GM18505 (cell line): ENCODE data around the gene GPC4.

ENCODE experiments used
- ATAC-seq: cut with Tn5 transposase; IDR thresholded peaks from one replicate; pipeline ENCODE4 v1.9.1; 2021; ENCODE audit not compliant: unreplicated experiment
- POLR2A ChIP-seq: IDR thresholded peaks from 4 replicates; pipeline ENCODE4 v1.6.1; 2011; ENCODE audit warnings: borderline replicate concordance; ENCODE audit not compliant: insufficient read depth, insufficient read length; ENCODE audit errors: extremely low read depth

Gene GPC4

DNA sequence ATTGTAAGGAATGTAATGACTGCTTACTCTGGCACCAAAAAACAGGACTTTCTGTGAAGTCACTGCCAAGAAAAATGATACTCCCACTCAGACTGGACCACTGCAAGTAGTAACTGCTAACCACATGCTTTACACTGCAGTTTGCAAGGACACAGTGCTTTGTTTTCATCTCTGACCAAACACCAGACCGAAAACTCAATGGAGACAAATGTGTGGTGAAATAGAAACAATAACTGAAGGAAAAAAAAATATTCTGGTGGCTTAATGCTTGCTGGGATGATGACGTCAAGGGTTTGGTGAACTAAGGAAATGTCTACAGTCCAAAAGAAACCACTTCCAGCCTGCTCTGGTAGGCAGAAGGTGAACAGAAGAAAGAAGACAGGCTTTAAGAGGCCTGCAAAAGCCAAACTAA, 13.2 kb downstream of the GPC4 start:
- ATAC-seq = no peak
- TF ChIP-seq POLR2A = no peak

DNA sequence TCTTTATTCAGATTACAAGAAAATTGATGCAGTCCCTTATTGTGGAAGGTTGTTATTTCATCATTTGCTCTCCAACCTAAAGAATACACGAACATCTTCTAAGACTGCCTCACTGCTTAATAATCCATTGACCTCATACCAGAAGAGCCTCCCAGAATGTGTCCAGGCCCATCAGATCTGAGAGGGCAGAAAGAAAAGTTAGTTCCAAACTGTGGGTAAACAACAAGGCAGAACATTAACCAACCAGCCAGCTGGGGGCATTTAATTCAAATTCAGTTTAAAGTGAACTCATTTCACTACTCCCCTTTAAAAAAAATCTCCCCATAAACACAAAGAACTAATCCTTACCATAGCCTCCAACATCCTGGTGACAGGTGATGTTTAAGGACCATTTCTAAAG, 13.8 kb downstream of the GPC4 start:
- no peak for TF ChIP-seq POLR2A
- ATAC-seq = no peak

DNA sequence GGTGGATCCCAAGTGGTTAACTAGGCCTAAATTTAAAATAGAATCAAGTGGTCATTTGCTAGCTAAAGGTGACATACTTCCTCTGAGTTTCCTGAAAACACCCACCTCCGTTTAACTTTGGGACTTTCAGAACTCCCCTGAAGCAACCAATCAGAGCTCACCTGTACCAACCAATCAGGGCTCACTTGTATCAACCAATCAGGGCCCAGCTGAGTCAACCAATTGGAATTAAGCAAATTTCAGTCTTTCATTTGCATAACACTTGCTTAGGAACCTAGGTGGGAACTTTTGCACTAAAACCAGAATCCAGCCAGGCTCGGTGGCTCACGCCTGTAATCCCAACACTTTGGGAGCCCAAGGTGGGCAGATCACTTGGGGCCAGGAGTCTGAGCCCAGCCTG, 15.9 kb downstream of the GPC4 start:
- no peak for ATAC-seq
- no peak for TF ChIP-seq POLR2A

DNA sequence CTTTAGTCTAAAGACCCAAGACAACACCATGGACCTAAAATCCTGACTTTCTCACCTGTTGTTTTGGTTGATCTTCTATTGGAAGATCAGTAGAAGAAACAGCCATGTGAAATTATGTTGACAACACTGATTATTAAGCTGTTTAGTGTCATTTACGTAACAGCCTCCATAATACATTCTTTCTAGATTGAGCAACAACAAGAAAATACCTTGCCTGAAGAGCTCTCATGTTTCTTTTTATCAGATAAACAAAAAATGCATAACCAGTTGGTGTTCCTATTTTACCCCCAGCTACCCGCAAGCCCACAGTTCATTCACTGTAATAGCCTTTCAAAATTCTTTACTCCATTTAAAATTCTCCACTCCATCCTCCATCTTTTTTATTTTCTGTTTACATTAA, 20.5 kb downstream of the GPC4 start:
- ATAC-seq = no peak
- no peak for TF ChIP-seq POLR2A

DNA sequence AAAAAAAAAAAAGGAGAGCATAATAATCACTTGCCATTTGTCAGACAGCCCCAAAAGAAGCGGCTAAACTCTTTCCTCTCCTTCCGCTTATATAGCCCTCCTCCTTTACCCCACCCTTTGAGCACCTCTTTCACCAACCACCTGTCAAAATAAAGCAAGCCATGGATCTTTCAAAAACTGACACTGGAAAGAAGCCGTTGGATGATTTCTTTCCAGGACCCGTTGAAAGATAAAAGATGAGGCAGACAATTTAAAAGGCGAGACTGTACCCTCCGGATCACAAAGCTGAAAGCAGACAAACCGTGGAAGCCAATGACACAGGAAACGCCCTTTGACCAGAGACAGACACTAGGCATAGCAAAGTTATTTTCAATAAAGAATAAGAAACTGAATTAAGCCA, 22.6 kb downstream of the GPC4 start:
- no peak for ATAC-seq
- TF ChIP-seq POLR2A = no peak

DNA sequence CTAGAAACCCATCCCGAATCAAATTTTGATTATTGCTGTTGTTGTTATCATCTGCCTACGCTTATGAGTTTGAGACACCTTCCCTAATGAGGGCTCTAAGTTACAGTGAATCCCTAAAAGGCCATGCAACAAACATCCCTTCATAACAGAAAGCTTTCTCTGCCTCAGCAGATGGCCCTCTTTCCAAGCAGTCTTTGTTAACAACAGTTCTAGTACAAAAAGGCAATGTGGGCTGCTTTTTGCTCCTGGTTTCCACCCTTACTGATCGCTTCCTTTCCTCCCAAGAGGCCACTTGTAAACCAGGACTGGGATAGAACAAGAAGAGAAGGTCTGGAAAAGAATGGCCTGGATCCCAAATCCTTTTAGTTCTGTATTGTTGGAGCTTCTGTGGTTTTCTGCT, 24.2 kb downstream of the GPC4 start:
- TF ChIP-seq POLR2A = no peak
- no peak for ATAC-seq

DNA sequence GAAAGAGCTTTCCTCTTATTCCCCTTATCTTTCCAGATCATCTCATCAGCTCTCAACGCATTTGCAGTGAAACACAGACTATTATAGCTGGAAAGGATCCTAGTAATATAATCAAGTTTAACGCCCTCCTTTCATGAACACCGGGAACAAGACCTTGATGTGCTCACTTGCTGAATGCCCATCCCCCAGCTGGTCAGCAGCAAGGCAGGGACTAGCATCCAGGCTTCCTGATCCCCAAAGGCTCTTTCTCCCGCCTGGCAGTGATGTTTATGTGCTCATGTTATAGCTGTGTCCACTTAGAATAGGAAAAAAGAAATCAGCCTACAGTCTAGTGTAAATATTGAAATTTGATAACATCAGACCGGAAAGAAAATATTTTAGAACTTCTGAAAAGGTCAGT, 24.6 kb downstream of the GPC4 start:
- ATAC-seq = no peak
- TF ChIP-seq POLR2A = no peak

DNA sequence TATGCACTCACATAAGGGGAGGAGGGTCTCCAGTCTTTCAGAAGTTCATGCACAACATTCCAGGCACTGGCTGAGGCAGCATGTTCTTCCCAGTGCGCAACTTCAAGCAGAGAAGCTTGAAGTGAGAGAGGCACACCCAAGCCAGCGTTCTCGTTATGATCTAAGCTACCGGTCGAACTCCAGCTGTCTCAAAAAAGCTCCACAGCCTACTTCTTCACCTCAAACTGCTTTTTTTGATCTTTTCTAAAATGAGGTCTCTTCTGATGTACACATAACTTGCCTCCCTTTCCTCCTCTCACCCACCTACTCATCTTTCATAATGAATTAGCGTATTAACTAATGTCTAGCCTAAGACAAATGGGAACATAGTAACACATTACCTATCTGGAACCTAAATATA, 25.3 kb downstream of the GPC4 start:
- no peak for TF ChIP-seq POLR2A
- no peak for ATAC-seq

DNA sequence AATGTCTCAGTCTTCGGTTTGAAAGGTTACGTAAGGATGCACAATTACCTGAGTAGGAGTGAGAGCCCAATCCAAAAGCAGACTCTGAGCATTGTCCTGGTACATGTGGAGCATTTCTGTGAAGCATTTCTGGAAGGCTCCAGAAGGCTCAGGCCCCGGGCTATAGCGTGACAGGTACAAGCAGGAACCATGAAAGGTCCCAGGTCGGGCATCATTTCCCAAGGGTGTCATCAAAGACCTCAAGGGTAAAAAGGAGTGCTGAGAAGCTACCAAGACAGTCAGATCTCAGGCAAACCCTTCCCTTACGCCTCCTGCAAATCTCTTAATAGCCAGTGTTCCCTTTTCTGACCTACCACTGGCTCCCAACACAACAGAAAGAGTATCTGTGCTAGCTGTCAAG, 30.8 kb downstream of the GPC4 start:
- no peak for ATAC-seq

DNA sequence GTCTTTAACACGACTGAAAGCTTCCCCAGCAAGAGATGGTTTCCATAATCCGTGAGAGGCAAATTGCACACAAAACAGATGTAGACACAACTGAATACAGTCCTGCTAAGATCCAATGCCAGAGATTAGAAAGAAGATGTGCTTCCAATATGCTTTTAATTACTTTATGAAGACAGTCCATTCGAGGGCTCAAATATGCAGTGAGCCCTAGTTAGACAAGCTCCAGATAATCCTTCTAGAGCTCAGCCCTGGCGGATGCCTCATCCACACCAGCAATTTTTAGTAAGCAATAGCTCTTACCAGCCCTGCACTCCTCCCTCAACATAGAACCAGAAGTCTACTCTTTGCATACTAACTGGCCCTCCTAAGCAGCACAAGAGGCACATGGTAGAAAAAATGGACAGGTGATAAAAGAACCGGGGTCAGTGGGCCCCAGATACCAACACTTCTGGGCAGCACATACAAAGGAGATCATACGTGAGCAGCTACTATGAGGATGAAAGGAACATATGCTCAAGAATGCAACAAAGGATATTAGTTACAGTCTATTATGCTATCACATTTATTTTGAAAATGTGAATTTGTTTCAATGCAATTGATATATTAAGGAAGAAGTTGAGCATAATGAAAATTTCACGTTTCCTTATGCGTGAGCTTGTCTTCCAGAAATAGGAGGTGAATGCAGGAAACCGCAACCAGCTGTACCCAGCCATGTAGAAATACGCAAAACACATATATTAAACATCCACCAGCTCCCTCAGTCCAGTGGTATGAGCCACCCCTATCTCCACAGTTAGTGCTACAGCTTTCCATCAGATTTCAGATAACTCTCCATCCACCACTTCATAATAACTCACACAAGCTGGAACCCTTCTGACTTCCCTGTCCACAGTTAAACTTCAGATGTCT, 34.3 kb downstream of the GPC4 start:
- no peak for TF ChIP-seq POLR2A
- ATAC-seq = no peak

More for the DNA sequence above, 30.8 kb downstream of the GPC4 start:
- no peak for TF ChIP-seq POLR2A

DNA sequence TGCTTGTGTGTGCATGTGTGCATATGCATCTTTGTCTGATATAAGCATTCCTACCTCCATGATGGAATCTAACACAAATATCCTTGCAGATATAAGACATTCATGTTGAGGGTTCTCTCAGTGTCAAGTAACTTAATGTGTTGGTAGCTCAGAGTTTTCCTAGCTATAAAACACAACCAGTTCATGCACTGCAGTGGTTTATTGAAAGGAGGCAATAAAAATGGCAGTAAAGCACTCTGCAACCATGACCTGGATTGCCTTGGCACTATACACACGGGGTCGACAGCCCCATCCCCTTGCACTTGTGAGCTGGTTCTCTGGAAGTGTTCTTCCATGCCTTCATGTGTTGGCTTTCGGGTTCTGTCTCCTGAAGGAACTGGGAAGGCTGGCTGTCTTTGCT, 38.9 kb downstream of the GPC4 start:
- no peak for ATAC-seq
- TF ChIP-seq POLR2A = no peak

DNA sequence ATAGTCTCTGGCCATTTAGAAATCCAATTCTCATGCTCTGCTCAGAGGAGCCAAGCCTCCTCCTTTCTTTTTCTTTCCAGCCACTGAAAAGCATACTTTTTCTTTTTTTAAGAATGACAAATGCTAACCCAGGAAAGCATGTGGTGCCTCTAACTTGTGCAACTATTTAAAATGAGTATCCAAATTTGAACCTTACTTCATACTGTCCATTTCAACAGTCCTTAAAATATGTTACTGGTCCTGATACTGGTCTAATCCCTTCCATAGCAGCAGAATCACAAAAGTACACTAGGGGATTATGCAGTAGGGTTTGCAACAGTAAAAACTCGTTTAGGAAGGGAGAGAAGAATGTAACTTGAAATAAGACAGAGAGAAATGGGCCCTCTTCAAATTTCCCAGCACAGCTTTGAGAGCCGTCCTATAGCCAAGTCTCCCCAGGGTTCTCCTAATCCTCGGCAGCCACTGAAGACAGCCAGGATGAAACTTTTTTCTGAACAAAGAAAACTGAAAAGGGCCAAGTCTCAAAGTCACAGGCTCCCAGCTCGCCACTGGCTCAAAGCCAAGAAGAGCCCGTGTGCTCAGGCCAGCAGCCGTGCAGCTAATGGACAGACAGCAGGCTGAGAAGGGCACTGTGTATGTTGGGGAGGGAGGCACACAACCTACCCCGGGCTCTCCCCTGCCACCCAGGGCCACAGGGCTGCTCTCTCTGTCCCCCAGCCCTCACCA, 39.5 kb downstream of the GPC4 start:
- TF ChIP-seq POLR2A = no peak
- ATAC-seq = no peak

DNA sequence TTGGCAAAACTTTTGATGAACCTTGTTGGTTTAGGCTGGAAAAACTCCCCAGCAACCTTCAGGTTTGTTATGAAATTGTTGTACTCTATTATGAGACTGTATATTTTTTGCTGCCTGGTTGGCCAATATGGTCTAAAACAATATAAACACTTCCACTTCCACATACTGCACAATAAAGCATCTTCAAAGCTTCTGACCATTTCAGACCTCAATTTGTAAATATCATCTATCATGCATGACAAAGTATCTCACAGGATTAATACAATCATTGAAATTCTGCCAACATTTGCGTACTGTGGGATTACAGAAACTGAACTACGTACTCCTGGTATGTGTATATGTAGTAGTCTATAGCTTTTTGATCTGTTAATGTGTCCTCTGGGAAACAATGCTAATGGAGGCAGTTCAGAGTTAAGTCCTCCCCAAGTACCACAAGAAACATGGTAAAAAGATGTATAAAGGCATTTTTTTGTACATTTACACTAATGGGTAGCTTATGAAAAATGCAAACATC, 40.4 kb downstream of the GPC4 start:
- TF ChIP-seq POLR2A = no peak
- no peak for ATAC-seq
